Superior temporal gyrus (tissue), 1 donor: ENCODE measurements around the gene DEFB112.

ENCODE experiments used
- DNase-seq: peaks from one replicate; pipeline ENCODE4 v3.0.0-alpha.2; 2016; ENCODE audit errors: extremely low spot score

DEFB112 gene

GRCh38 chr6:50049829-50050228, at the start of gene DEFB112:
Gene DEFB112, minus strand, starts transcription at chr6:50049929. Its CDS starts 60 bp downstream, at chr6:50049869.
- DNase-seq, result no peak

GRCh38 chr6:50098641-50098993, 48.9 kb upstream of the DEFB112 start:
- no peak for DNase-seq

- no peak for DNase-seq
Observed at GRCh38 chr6:50097966-50098640, 48.4 kb upstream of the DEFB112 start.

GRCh38 chr6:50096296-50096695, 46.6 kb upstream of the DEFB112 start:
- DNase-seq, result no peak

- DNase-seq, result no peak
Observed at GRCh38 chr6:50093938-50094272, 44.2 kb upstream of the DEFB112 start.

GRCh38 chr6:50093116-50093937, 43.6 kb upstream of the DEFB112 start:
- DNase-seq, result no peak

- no peak for DNase-seq
Observed at GRCh38 chr6:50091641-50092040, 41.9 kb upstream of the DEFB112 start.

- DNase-seq, result no peak
Observed at GRCh38 chr6:50089911-50090310, 40.2 kb upstream of the DEFB112 start.

GRCh38 chr6:50087231-50087954, 37.7 kb upstream of the DEFB112 start:
- no peak for DNase-seq

GRCh38 chr6:50077385-50077784, 27.7 kb upstream of the DEFB112 start:
- DNase-seq, result no peak

GRCh38 chr6:50076431-50076830, 26.7 kb upstream of the DEFB112 start:
- no peak for DNase-seq

GRCh38 chr6:50071921-50072320, 22.2 kb upstream of the DEFB112 start:
- no peak for DNase-seq

- DNase-seq, result no peak
Observed at GRCh38 chr6:50070101-50070500, 20.4 kb upstream of the DEFB112 start.

GRCh38 chr6:50062051-50062450, 12.3 kb upstream of the DEFB112 start:
- no peak for DNase-seq

- no peak for DNase-seq
Observed at GRCh38 chr6:50056242-50056641, 6.5 kb upstream of the DEFB112 start.

- no peak for DNase-seq
Observed at GRCh38 chr6:50047026-50047425, 2.7 kb downstream of the DEFB112 start.

GRCh38 chr6:50030777-50031562, 18.8 kb downstream of the DEFB112 start:
- no peak for DNase-seq

- DNase-seq, result no peak
Observed at GRCh38 chr6:50030350-50030749, 19.4 kb downstream of the DEFB112 start.

- DNase-seq, result no peak
Observed at GRCh38 chr6:50025258-50025657, 24.5 kb downstream of the DEFB112 start.

- DNase-seq, result no peak
Observed at GRCh38 chr6:50021894-50022293, 27.8 kb downstream of the DEFB112 start, which contains the start of gene DEFB110. Gene DEFB110, minus strand, starts transcription at chr6:50021994. Its CDS starts 59 bp downstream, at chr6:50021935.

- no peak for DNase-seq
Observed at GRCh38 chr6:50007819-50008218, 41.9 kb downstream of the DEFB112 start.

- no peak for DNase-seq
Observed at GRCh38 chr6:50003139-50003538, 46.6 kb downstream of the DEFB112 start.
